Keratinocyte (primary cell): ENCODE data around the gene PFKFB3.

ENCODE experiments used
- EZH2 ChIP-seq: IDR thresholded peaks from one replicate; pipeline ENCODE4 v1.6.1; 2012; ENCODE audit warnings: inconsistent platforms, mild to moderate bottlenecking, low read length, moderate library complexity
- TF ChIP-seq, protein P1 (sequence below), 3 experiments: IDR thresholded peaks in 1 of 3; conservative IDR thresholded peaks in 1 of 3; optimal IDR thresholded peaks in 1 of 3; 2 replicates in 2 of 3; 3 replicates in 1 of 3; pipeline versions ENCODE3 to v1.5.1; 2011; ENCODE audit warnings: low read length in 3 of 3, mild to moderate bottlenecking in 3 of 3, moderate library complexity in 2 of 3, control low read depth in 1 of 3, inconsistent platforms in 1 of 3; ENCODE audit not compliant: insufficient read depth in 2 of 3; ENCODE audit errors: extremely low read depth in 1 of 3

DNA sequence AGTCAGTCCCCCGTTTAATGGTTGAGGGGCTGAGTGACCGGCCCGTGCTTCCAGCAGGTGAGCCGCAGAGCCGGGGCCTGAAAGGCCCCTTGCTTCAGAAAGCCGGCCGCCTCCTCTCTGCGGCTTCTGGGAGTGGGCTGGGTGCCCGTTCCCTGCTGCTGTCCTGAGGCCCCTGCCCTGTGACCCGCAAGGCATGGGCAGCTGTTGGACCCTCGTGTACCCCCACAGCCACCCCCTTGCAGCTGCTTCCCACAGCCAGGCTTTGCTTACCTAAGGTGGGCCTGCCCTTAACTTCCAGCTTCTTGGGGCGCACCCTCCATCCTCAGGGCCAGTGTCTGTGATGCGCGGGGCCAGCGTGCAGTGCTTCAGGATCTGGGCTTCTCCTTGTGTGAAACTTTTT, 26.6 kb downstream of the PFKFB3 start:
- TF ChIP-seq, protein P1, sequence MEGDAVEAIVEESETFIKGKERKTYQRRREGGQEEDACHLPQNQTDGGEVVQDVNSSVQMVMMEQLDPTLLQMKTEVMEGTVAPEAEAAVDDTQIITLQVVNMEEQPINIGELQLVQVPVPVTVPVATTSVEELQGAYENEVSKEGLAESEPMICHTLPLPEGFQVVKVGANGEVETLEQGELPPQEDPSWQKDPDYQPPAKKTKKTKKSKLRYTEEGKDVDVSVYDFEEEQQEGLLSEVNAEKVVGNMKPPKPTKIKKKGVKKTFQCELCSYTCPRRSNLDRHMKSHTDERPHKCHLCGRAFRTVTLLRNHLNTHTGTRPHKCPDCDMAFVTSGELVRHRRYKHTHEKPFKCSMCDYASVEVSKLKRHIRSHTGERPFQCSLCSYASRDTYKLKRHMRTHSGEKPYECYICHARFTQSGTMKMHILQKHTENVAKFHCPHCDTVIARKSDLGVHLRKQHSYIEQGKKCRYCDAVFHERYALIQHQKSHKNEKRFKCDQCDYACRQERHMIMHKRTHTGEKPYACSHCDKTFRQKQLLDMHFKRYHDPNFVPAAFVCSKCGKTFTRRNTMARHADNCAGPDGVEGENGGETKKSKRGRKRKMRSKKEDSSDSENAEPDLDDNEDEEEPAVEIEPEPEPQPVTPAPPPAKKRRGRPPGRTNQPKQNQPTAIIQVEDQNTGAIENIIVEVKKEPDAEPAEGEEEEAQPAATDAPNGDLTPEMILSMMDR (optimal IDR thresholded peaks at IDR 0.05 in 1 of 3, IDR thresholded peaks at IDR 0.05 in 1 of 3, conservative IDR thresholded peaks at IDR 0.05 in 1 of 3; ENCODE audit: extremely low read depth in 1 of 3, insufficient read depth in 2 of 3, low read length in 3 of 3): no peak
- no peak for TF ChIP-seq EZH2
